ENCODE data around the gene PCSK1N. TPM values are rescaled to one million over a fixed set of nuclear protein-coding genes. Genes with fewer than 3 reads are reported as not detected.

Gene PCSK1N
- total and polyA plus RNA-seq, 2 donors (not counting 3 experiments of a cell fraction or from before 2014, with no cell fraction given) = 0.44 TPM; not detected in 1

DNA sequence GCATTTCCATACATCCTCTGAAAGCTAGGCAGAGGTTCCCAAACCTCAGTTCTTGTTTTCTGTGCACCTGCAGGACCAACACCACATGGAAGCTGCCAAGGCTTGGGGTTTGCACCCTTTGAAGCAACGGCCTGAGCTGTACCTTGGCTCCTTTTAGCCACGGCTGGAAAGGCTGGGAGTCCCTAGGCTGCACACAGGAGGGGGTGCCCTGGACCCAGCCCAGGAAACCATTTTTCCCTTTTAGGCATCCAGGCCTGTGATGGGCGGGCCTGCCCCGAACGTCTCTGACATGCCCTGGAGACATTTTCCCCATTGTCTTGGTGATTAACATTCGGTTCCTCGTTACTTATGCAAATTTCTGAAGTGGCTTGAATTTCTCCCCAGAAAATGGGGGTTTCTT is 17.4 kb upstream of the PCSK1N start:
- Histone ChIP-seq H3K27me3 (ENCODE audit: control insufficient read depth in 2 of 2, insufficient read depth in 2 of 2, low read length in 2 of 2) (no peaks in the 10 kb centered on the region), H3K9me1 (replicated peaks; ENCODE audit: control insufficient read depth, extremely low read depth, insufficient read depth, low read length) (no peaks in the 10 kb centered on the region), H3K4me1 (ENCODE audit: control insufficient read depth, extremely low read depth, insufficient read depth, low read length) (no peaks in the 10 kb centered on the region), H3K9ac (replicated peaks; ENCODE audit: extremely low read depth, insufficient read depth, low read length) (no peak overlapping the region), H3K79me2 (ENCODE audit: control insufficient read depth, insufficient read depth, low read length) (no peaks in the 10 kb centered on the region), H3K4me2 (ENCODE audit: insufficient read depth, low read length) (no peak overlapping the region), H3K9me3 (replicated peaks; ENCODE audit: control insufficient read depth, insufficient read depth, low read length) (no peaks in the 10 kb centered on the region), H3K36me3 (ENCODE audit: control insufficient read depth in 2 of 2, extremely low read depth in 1 of 2, insufficient read depth in 2 of 2, low read length in 2 of 2) (no peaks in the 10 kb centered on the region), H4K20me1 (replicated peaks; ENCODE audit: control insufficient read depth, extremely low read depth, insufficient read depth, low read length) (no peaks in the 10 kb centered on the region), H3K27ac (ENCODE audit: insufficient read depth, low read depth, low read length) (no peak overlapping the region), H2AFZ (ENCODE audit: low read depth, low read length) (no peak overlapping the region), H3K4me3 (replicated peaks in 1 of 3; ENCODE audit: insufficient read depth in 1 of 3, low read depth in 1 of 3, low read length in 3 of 3) (no peak overlapping the region)
- ChIA-PET CTCF (no interaction called here), POLR2A (no interaction called here)
- dilution Hi-C loops (cut with MboI; ENCODE audit: extremely low pct_ligation_motif_present, low sequenced_read_pairs) = no loop called here
- intact Hi-C loops (cut with micrococcal nuclease) = no loop called here
- TF ChIP-seq JUN (IDR thresholded peaks at IDR 0.05; ENCODE audit: borderline replicate concordance, insufficient read depth, insufficient read length, low read depth) (no peak), POLR2A (IDR thresholded peaks at IDR 0.05; ENCODE audit: low read depth, low read length) (no peak), FOS (IDR thresholded peaks at IDR 0.05; ENCODE audit: borderline replicate concordance, insufficient read depth, low read length) (no peak), EZH2 (IDR thresholded peaks at IDR 0.05; ENCODE audit: borderline replicate concordance, low read depth, low read length, severe bottlenecking) (no peak), GATA2 (IDR thresholded peaks at IDR 0.05; ENCODE audit: insufficient read depth, insufficient read length, low read depth, low read length) (no peak), MYC (IDR thresholded peaks at IDR 0.05; ENCODE audit: low read depth, low read length) (no peak), POLR2AphosphoS5 (IDR thresholded peaks at IDR 0.05; ENCODE audit: insufficient read depth, low read depth, low read length) (no peak)
- TF ChIP-seq, protein P1, sequence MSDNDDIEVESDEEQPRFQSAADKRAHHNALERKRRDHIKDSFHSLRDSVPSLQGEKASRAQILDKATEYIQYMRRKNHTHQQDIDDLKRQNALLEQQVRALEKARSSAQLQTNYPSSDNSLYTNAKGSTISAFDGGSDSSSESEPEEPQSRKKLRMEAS (IDR thresholded peaks at IDR 0.05; ENCODE audit: insufficient read depth, insufficient read length) = no peak
- TF ChIP-seq, protein P2, sequence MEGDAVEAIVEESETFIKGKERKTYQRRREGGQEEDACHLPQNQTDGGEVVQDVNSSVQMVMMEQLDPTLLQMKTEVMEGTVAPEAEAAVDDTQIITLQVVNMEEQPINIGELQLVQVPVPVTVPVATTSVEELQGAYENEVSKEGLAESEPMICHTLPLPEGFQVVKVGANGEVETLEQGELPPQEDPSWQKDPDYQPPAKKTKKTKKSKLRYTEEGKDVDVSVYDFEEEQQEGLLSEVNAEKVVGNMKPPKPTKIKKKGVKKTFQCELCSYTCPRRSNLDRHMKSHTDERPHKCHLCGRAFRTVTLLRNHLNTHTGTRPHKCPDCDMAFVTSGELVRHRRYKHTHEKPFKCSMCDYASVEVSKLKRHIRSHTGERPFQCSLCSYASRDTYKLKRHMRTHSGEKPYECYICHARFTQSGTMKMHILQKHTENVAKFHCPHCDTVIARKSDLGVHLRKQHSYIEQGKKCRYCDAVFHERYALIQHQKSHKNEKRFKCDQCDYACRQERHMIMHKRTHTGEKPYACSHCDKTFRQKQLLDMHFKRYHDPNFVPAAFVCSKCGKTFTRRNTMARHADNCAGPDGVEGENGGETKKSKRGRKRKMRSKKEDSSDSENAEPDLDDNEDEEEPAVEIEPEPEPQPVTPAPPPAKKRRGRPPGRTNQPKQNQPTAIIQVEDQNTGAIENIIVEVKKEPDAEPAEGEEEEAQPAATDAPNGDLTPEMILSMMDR (IDR thresholded peaks at IDR 0.05; ENCODE audit: extremely low read depth in 1 of 2, insufficient read depth in 1 of 2, low read depth in 1 of 2, low read length in 2 of 2) = no peak
- FAIRE-seq (no peak), DNase-seq (ENCODE audit: low read depth, low spot score) (no peak)
- no TSS peak for BruUV-seq (replicated peaks)

Measured in endothelial cell of umbilical vein (primary cell).